Glomerular endothelial cell (primary cell): ENCODE data around the gene RHOJ. TPM values are rescaled to one million over a fixed set of nuclear protein-coding genes. Genes with fewer than 3 reads are reported as not detected.

Experiments
- DNase-seq: peaks from one replicate; pipeline ENCODE4 v3.0.0-alpha.2; 2011; ENCODE audit warnings: low read depth, low spot score; ENCODE audit errors: extremely low read depth
- total RNA-seq: library from RNA; depleted of rRNA; stranded (reverse); fragments of >200 nt; gene quantifications from 2 replicates; pipeline ENCODE4 v1.2.3, GENCODE V29; 2015

Gene RHOJ
- total RNA-seq, 1 donor from 2014 or later = 103 TPM

DNA sequence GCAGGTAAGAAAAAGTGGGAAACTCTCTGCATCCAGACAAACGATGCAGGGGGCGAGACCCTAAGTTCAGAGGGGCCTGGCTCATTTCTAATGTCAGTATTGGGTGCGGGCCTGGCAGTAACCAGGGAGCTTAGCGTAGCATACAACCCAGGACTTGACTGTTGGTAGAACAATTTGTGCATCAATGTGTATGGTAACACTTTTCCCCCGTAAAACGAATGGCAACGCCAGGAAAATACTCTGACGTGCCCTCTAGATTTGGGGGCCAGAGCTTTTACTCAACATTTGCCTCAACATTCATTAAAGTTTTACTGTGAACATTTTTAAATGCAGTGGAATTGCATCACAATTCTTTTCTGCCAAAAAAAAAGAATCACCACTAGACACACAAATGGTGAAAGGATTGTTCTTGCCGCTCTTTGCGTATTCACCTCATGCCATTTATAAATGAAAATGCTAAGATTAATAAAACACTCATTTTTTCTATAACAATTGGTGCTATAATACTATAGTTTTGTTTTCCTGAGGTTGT lies 867 bp downstream of the RHOJ start:
- no peak for DNase-seq

- DNase-seq = no peak
These were observed 1.6 kb downstream of the RHOJ start for GRCh38 chr14:63205866-63206265.

GRCh38 chr14:63209160-63209559 lies 4.9 kb downstream of the RHOJ start:
- DNase-seq = no peak

DNA sequence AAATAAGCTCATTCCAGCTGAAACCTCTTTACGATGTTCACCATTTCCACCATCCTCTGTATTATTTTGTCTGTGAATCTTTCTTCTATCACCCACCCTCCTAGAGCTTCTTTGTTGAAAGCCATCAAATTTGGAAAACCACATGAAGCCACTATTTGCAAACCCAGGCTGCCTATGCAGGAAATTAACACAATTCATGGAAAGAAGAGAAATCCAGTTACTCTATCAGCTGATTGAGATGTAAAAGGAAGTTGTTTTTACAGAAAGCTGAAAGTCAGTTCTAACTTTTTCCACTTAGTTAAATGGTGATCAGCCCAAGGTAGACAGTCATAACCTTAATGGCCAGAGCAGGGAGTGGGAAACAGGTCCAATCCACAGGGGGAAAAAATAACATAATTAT lies 6.6 kb downstream of the RHOJ start:
- DNase-seq = no peak

DNA sequence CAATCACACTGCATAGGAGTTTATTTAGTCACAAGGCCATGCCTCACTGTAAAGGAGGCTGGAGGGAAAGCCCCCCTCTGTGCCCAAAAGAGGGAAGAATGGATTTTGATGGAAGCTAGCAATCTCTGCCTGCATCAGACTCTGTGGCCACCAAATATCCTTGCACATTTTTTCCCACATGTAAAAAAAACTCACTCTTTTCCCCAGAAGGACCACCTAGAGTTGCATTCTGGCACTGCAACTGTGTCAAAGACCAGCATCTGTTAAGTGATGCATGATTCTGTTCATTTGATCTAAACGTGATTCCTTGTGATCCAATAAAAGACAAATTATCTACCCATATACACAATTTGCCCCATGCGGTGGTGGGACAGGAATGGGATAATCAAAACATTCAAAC lies 8.0 kb downstream of the RHOJ start:
- DNase-seq = no peak

GRCh38 chr14:63212776-63213500 lies 8.7 kb downstream of the RHOJ start:
- no peak for DNase-seq

DNA sequence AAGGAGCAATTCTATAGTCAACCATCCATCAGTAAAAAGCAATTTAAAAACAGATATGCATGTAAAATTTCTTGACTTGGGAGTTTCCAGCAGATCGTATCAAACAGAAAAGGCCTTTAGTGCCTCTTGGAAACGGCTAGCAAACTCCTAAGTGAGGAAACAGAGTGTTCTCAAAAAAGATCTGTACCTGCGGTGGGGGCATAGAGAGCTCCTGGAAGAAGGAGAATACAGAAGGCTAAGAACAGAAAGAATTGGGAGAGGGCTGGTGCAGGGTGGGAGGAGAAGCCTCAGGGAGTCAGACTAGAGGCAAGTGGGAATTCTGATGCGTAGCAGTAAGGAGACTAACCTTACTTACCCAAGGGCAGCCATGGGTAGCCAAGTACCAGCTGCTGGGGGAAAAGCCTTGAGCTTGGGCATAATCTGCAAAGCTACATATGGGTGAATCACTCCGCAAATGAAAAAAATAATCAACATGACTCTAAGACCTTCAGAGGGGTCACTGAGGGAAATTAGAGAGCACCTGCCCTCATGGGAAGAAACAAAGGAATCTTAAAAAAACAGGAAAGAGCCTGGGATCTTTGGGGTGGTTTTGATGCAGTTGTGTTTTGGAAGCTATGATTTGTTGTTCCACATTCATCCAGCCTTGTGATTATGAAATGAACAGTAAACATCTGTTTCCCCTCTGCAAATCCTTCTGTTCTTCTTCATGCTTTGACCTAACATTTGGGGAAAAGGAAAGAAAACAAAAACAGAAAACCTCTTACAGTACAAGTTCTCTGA lies 10.4 kb downstream of the RHOJ start:
- peak; percentile 63 for DNase-seq

GRCh38 chr14:63220526-63220925 lies 16.3 kb downstream of the RHOJ start:
- no peak for DNase-seq

- no peak for DNase-seq
These were observed 19.4 kb downstream of the RHOJ start for GRCh38 chr14:63223596-63223995.

DNA sequence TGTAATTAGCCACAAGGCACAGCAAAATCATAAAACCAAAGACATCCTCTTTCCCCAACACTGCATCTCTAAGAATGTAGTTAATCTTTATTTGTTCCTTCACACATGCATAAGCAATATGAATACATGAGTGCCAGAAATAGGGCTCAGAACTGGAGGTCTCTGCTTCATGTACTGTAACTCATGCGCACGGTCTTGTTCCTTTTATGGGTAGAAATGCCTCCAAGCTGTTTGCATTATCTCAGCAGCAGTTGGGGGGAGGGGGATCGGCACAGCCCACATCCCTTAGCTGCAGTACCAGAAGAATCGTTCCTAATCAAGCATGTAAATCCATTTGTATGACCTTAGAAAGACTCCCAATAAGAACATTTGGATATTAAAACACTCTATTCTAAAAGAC lies 20.0 kb downstream of the RHOJ start:
- DNase-seq = no peak

DNA sequence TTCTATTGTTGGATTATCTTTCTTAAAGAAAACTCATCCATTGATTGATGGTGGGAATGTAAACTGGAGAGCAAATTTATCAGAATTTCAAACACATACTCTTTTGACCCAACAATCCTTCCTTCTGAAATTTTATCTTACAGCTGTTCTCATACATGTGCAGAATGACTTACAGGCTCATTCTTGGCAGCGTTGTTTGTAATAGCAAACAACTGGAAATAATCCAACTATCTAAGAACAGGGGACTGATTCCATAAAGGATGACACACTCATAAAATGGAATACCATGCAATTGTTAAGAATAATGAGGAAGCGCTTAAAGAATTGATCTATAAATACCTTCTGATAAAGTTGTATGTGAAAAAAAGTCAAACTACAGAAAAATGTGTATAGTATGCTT lies 24.0 kb downstream of the RHOJ start:
- DNase-seq = no peak

- peak; percentile 54 for DNase-seq
These were observed 25.3 kb downstream of the RHOJ start for GRCh38 chr14:63229330-63230059.

- DNase-seq = no peak
These were observed 27.5 kb downstream of the RHOJ start for GRCh38 chr14:63231766-63232165.

DNA sequence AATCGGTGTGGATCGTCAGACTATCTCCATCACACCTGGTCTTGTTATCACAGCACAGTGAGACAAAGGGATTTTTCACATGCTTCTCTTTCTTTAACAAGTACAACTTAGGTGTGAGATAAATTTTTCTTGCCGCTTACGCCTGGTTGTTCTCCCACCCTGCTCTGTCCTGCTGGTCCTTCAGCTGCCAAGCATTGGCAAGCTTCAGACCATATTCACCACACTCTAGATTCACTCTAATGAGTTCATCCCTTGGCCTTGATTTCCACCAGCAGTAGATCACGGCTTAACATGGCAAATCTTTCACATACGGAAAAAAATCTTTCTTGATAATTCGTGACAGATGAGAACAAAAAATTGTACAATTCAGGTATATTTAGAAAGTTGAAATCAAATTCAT lies 33.5 kb downstream of the RHOJ start:
- DNase-seq = no peak

- no peak for DNase-seq
These were observed 36.0 kb downstream of the RHOJ start for GRCh38 chr14:63240221-63240620.

DNA sequence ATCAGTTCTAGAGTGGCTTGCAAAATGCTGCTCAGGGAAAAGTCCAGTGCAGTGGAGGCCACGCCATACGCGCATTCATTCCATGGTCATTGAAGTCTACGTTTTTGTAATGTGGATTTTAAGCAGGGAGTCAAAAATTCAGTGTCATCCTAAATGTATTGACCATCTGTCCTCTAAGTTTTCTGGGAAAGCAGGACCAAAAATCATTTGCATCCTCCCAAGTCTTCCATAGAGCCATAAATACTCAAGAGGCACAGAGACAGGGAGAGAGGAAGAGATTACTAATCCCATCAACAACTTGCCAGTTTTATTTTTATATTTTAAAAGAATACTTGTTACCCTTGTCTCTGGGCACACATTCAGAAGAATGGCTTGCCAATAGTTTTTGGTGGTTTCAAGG lies 36.9 kb downstream of the RHOJ start:
- no peak for DNase-seq

- DNase-seq = no peak
These were observed 39.4 kb downstream of the RHOJ start for GRCh38 chr14:63243646-63244045.

DNA sequence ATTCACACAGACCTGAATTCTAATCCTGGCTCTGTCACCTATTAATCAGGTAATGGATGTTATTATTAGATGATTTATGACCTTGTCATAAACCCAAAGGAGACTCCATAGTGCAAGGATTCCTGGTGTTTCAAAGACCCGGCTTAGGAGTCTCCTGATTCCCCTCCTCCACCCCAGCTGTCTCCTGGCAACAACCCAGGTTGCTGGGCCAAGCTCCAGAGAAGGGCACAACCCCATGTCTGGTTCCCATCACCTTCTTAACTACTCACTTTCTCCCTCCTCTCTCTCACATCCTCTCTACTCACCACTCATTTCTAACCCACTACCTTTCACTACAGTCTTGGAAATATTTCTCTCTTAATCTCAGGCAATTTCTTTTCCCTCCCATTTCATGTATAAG lies 41.6 kb downstream of the RHOJ start:
- DNase-seq = no peak

DNA sequence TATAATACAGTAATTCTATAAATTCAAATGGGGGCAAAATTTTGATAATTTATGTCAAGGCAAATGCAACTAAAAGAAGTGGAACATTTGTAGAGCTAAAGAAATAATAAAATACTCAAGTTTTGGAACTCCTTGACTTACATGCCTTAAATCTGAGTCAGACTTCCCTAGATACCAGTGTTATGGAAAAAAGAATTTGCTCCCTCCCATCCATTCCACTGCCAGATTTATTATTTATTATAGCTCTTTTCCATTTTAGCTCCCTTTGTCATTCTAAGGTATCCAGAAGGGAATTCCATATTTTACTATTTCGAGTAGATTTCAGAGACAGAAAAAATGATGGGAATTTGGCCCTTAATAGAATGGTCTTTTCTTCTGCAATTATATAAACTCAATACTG lies 44.0 kb downstream of the RHOJ start:
- DNase-seq = peak; percentile 52

GRCh38 chr14:63249092-63249491 lies 44.8 kb downstream of the RHOJ start:
- DNase-seq = no peak

DNA sequence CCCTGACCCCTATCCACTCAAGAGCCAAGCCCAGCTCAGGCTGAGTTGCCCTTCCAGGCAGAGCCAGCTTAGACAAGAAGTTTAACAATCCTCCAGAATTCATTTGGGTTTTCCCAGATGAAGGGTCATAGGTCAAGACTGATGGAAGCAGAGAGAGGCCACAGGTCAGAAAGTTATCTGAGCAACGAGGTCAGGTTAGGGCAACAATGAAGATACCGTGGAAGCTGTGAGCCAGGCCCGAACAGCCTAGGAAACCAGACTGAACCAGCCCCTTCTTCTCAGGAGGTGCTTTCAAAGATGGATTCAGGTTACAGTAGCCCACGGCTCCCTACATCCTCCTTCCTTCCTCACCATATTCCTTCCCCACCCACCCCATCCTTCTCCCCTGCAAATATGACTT lies 53.1 kb downstream of the RHOJ start:
- no peak for DNase-seq
